ENCODE data around the gene YPEL2. TPM values are rescaled to one million over a fixed set of nuclear protein-coding genes. Genes with fewer than 3 reads are reported as not detected.

YPEL2 gene
- total RNA-seq, 1 experiment from 2014 or later, result 2.9 TPM

DNA sequence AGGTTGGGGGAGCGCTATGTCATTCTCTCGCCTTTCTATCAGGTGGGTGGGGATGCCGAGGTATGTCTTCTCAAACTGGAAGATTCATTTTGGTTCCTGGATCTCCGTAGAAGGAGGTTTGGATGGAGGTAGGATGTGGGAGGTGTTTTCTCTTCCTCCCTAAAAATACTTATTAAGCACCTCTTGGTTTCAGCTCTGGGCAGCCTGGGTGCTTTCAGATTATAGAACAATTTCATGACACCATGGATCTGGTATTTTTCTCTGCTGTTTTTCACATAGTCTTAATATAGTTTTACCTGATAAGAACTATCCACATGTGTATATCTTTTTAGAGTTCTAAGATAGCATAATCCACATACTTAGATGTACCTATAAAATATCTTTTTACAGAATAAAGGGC is 92.9 kb downstream of the YPEL2 start:
- no peaks in the 10 kb centered on the region for H3K27me3 Mint-ChIP-seq (ENCODE audit: insufficient read depth, unreplicated experiment)
- peaks cover 6% of the 10 kb centered on the region for H3K4me1 Mint-ChIP-seq (ENCODE audit: low read depth, unreplicated experiment)
- no peak overlapping the region for H3K4me3 Mint-ChIP-seq (ENCODE audit: unreplicated experiment)
- H3K9me3 Mint-ChIP-seq (ENCODE audit: unreplicated experiment), result no peaks in the 10 kb centered on the region
- intact Hi-C loops (cut with micrococcal nuclease; ENCODE audit: unreplicated experiment), result no loop called here
- no peak overlapping the region for H3K4me3 ChIP-seq (ENCODE audit: low read depth, low read length)
- H3K36me3 ChIP-seq (ENCODE audit: control insufficient read depth, insufficient read depth, low read length), result no peaks in the 10 kb centered on the region
- BruUV-seq (replicated peaks), result no TSS peak
- DNase-seq, result no peak
- H3K36me3 Mint-ChIP-seq (ENCODE audit: insufficient read depth, unreplicated experiment), result no peaks in the 10 kb centered on the region
- H3K27ac Mint-ChIP-seq (ENCODE audit: unreplicated experiment), result no peak overlapping the region
- no peaks in the 10 kb centered on the region for H3K4me1 ChIP-seq
- no peaks in the 10 kb centered on the region for H3K27me3 ChIP-seq (replicated peaks; ENCODE audit: control insufficient read depth, insufficient read depth, low read length)
- TF ChIP-seq, protein P1, sequence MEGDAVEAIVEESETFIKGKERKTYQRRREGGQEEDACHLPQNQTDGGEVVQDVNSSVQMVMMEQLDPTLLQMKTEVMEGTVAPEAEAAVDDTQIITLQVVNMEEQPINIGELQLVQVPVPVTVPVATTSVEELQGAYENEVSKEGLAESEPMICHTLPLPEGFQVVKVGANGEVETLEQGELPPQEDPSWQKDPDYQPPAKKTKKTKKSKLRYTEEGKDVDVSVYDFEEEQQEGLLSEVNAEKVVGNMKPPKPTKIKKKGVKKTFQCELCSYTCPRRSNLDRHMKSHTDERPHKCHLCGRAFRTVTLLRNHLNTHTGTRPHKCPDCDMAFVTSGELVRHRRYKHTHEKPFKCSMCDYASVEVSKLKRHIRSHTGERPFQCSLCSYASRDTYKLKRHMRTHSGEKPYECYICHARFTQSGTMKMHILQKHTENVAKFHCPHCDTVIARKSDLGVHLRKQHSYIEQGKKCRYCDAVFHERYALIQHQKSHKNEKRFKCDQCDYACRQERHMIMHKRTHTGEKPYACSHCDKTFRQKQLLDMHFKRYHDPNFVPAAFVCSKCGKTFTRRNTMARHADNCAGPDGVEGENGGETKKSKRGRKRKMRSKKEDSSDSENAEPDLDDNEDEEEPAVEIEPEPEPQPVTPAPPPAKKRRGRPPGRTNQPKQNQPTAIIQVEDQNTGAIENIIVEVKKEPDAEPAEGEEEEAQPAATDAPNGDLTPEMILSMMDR (IDR thresholded peaks at IDR 0.05; ENCODE audit: insufficient read depth in 1 of 2, low read depth in 1 of 2, low read length in 1 of 2, severe bottlenecking in 1 of 2, unreplicated experiment in 1 of 2), result no peak
- H3K9me3 ChIP-seq, result no peaks in the 10 kb centered on the region
- ChIA-PET CTCF (no interaction called here), POLR2A (no interaction called here)

DNA sequence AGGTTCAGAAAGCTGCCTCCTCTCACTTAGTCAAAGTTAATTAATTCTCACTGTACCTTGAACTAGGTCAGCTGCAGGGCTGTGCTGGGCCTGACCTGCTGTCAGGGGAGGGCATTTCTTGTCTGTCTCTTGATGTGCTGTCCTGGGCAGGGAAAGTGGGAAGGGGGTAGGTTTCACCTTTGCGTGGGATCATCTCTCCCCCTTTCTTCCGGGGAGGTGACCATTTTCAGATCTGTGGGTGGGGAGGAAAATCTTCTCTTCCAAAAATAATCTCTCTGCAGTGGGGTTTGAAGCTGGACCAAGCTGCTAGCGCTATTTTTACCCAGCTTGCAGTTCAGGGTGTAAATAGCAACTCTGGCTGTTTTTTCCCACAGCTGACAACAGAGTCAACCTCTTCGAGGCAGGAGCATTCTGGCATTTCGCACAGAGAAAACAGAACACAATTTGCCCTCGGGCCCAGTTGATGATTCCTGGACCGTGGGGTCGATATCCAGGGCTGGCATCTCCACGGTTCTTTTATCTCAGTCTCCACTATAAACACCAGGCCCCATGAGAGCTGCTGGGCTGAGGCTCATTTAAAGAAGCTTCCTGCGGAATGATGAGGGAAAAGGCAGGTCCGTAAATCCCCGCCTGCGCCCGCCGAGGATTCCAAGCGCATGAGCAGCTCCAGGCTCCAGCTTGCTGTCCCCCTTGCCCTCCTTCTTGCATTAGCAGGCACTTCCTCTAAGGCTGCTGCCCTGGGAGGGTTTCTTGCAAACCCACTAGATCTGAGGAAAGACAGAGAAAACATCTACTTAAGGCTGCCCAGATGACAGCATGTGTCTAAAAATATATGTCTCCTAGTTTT is 93.9 kb downstream of the YPEL2 start:
- H3K4me3 ChIP-seq (ENCODE audit: low read depth, low read length), result no peak overlapping the region
- peaks cover 3% of the 10 kb centered on the region for H3K4me1 Mint-ChIP-seq (ENCODE audit: low read depth, unreplicated experiment)

DNA sequence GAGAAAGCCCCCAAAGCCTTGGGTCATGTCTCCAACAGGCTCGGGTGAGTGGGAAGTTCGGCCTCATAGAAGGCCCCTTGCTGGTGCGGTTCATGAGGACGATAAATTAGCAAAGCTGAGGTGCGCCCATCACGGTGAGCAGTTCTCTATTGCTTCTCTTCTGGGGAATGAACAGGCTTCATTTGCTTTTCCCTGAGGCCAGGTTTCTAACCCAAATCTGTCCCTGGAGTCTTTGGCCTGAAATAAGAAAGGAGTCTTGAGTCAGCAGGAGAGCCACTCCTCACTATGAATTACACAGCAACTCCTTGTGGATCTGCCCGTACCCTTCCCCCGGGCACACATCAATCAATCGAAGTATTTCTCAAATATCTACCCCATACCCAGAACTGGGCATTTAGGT is 94.6 kb downstream of the YPEL2 start:
- Histone ChIP-seq H3K36me3 (ENCODE audit: control insufficient read depth, insufficient read depth, low read length) (no peaks in the 10 kb centered on the region), H3K4me3 (ENCODE audit: low read depth, low read length) (no peak overlapping the region), H3K4me1 (peaks cover 7% of the 10 kb centered on the region), H3K9me3 (no peaks in the 10 kb centered on the region), H3K27me3 (replicated peaks; ENCODE audit: control insufficient read depth, insufficient read depth, low read length) (no peaks in the 10 kb centered on the region)
- CTCF ChIA-PET, result no interaction called here
- Mint-ChIP-seq H3K36me3 (ENCODE audit: insufficient read depth, unreplicated experiment) (no peaks in the 10 kb centered on the region), H3K4me3 (ENCODE audit: unreplicated experiment) (no peak overlapping the region), H3K9me3 (ENCODE audit: unreplicated experiment) (no peaks in the 10 kb centered on the region), H3K4me1 (ENCODE audit: low read depth, unreplicated experiment) (no peaks in the 10 kb centered on the region), H3K27ac (ENCODE audit: unreplicated experiment) (no peak overlapping the region), H3K27me3 (ENCODE audit: insufficient read depth, unreplicated experiment) (no peaks in the 10 kb centered on the region)
- DNase-seq, result no peak
- TF ChIP-seq, protein P1 (IDR thresholded peaks at IDR 0.05; ENCODE audit: insufficient read depth in 1 of 2, low read depth in 1 of 2, low read length in 1 of 2, severe bottlenecking in 1 of 2, unreplicated experiment in 1 of 2), result no peak
- intact Hi-C loops (cut with micrococcal nuclease; ENCODE audit: unreplicated experiment), result no loop called here
- BruUV-seq (replicated peaks), result no TSS peak
- POLR2A ChIA-PET, result interaction anchor here (0.5 to 0.6 kb wide), 2 partner anchors 60 to 411 kb away, joined by 3 to 5 read pairs; no protein-coding TSS in a partner anchor

More for the DNA sequence above, 93.9 kb downstream of the YPEL2 start:
- Mint-ChIP-seq H3K4me3 (ENCODE audit: unreplicated experiment) (no peak overlapping the region), H3K27me3 (ENCODE audit: insufficient read depth, unreplicated experiment) (no peaks in the 10 kb centered on the region), H3K27ac (ENCODE audit: unreplicated experiment) (no peak overlapping the region), H3K36me3 (ENCODE audit: insufficient read depth, unreplicated experiment) (no peaks in the 10 kb centered on the region), H3K9me3 (ENCODE audit: unreplicated experiment) (no peaks in the 10 kb centered on the region)
- no peaks in the 10 kb centered on the region for H3K36me3 ChIP-seq (ENCODE audit: control insufficient read depth, insufficient read depth, low read length)
- H3K4me1 ChIP-seq, result peaks cover 7% of the 10 kb centered on the region
- no peaks in the 10 kb centered on the region for H3K9me3 ChIP-seq
- BruUV-seq (replicated peaks), result no TSS peak
- DNase-seq, result no peak
- no peaks in the 10 kb centered on the region for H3K27me3 ChIP-seq (replicated peaks; ENCODE audit: control insufficient read depth, insufficient read depth, low read length)
- TF ChIP-seq, protein P1 (IDR thresholded peaks at IDR 0.05; ENCODE audit: insufficient read depth in 1 of 2, low read depth in 1 of 2, low read length in 1 of 2, severe bottlenecking in 1 of 2, unreplicated experiment in 1 of 2), result no peak
- CTCF ChIA-PET, result no interaction called here
- POLR2A ChIA-PET, result interaction anchor here (0.6 kb wide), 1 partner anchor 412 kb away, joined by 3 read pairs; no protein-coding TSS in a partner anchor
- intact Hi-C loops (cut with micrococcal nuclease; ENCODE audit: unreplicated experiment), result no loop called here

Measured in Caco-2 (cell line).